Muscle layer of duodenum (tissue), 2 donors: ENCODE measurements around the gene UTP25.

Experiments used
- H3K27ac ChIP-seq: one replicate; pipeline ENCODE4 v1.7.0; 2013; ENCODE audit warnings: mild to moderate bottlenecking, low read length
- H3K27me3 ChIP-seq: one replicate; pipeline ENCODE4 v1.7.0; 2013; ENCODE audit warnings: low read depth, mild to moderate bottlenecking, control low read depth, low read length
- H3K36me3 ChIP-seq, 2 donors: one replicate each; pipeline ENCODE4 v1.7.0; 2013; ENCODE audit warnings: low read length in 2 of 2, control low read depth in 1 of 2, mild to moderate bottlenecking in 1 of 2; ENCODE audit not compliant: insufficient read depth in 2 of 2, control insufficient read depth in 1 of 2
- H3K4me1 ChIP-seq, 2 donors: one replicate each; pipeline ENCODE4 v1.7.0; 2013; ENCODE audit warnings: low read length in 2 of 2, mild to moderate bottlenecking in 2 of 2, control low read depth in 1 of 2, moderate library complexity in 1 of 2; ENCODE audit not compliant: insufficient read depth in 2 of 2, control insufficient read depth in 1 of 2
- H3K4me3 ChIP-seq, 2 donors: one replicate each; pipeline ENCODE4 v1.7.0; 2013; ENCODE audit warnings: low read length in 2 of 2, low read depth in 1 of 2, mild to moderate bottlenecking in 1 of 2
- H3K9me3 ChIP-seq, 2 donors: one replicate each; pipeline ENCODE4 v1.7.0; 2013; ENCODE audit warnings: low read length in 2 of 2, control low read depth in 1 of 2, mild to moderate bottlenecking in 1 of 2; ENCODE audit not compliant: control insufficient read depth in 1 of 2
- donor health status: healthy.

Gene UTP25

DNA sequence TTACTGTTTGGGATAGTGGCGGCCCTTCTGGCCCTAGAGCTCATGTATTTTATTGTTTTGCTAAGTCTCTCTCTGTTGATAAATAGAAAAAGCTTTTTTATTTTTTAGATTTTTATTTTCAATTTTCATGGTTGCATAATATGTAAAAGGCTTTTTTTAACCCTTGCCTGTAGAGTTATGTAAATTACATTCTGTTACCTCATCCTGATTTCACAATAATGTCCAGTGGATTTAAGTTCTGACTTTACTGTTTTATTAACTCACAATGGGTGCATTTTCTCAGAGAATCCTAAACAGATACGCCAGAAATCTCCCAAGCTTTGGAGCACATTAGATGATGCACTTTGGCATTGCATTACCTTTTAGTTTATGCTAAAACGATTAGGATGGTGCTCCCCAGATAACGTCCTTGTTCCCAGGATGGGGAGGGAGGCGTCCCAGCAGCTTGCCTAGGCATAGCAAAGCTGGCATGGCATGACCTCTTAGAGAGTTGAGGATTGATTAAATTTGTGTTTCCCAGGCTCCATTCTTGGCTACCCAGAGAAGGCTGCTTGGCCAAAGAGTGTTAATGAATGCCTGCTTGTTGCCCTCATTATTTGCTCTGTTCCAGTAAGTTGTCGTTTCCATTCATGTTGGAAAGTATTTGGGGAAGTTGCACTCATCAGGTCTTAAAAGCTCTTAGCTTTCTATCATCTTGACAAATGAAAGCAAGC is 17.1 kb downstream of the UTP25 start:
- peaks cover 52 to 54% of the 10 kb centered on the region in 2 donors for H3K36me3 ChIP-seq

DNA sequence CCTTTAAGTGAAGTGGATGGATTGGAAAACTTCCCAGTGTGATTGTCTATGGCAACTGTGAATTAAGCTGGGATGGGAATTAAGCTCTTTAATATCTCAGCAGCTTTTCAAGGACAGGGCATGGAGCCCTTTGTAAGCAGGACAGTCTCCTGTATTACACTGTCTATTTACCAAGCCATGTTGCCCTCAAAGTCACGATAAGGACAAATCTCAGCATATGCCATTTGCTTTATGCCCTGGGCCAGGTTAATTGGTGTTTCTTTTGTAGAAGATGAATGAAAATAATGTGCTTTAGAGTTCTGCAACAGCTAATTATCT is 17.6 kb downstream of the UTP25 start:
- H3K36me3 ChIP-seq = peaks cover 47 to 54% of the 10 kb centered on the region in 2 donors
- H3K27me3 ChIP-seq = no peaks in the 10 kb centered on the region
- no peaks in the 10 kb centered on the region for H3K4me1 ChIP-seq
- no peak overlapping the region for H3K4me3 ChIP-seq
- no peaks in the 10 kb centered on the region for H3K9me3 ChIP-seq
- H3K27ac ChIP-seq = no peak overlapping the region

More for the DNA sequence above, 17.1 kb downstream of the UTP25 start:
- H3K27ac ChIP-seq = no peak overlapping the region
- no peaks in the 10 kb centered on the region for H3K27me3 ChIP-seq
- no peaks in the 10 kb centered on the region for H3K9me3 ChIP-seq
- H3K4me3 ChIP-seq = no peak overlapping the region
- no peaks in the 10 kb centered on the region for H3K4me1 ChIP-seq

- Histone ChIP-seq H3K4me3 (no peak overlapping the region), H3K4me1 (no peaks in the 10 kb centered on the region), H3K36me3 (peaks cover 40 to 55% of the 10 kb centered on the region in 2 donors), H3K9me3 (no peaks in the 10 kb centered on the region), H3K27me3 (no peaks in the 10 kb centered on the region), H3K27ac (no peak overlapping the region)
These were observed 21.6 kb downstream of the UTP25 start for GRCh38 chr1:209849388-209849787.

DNA sequence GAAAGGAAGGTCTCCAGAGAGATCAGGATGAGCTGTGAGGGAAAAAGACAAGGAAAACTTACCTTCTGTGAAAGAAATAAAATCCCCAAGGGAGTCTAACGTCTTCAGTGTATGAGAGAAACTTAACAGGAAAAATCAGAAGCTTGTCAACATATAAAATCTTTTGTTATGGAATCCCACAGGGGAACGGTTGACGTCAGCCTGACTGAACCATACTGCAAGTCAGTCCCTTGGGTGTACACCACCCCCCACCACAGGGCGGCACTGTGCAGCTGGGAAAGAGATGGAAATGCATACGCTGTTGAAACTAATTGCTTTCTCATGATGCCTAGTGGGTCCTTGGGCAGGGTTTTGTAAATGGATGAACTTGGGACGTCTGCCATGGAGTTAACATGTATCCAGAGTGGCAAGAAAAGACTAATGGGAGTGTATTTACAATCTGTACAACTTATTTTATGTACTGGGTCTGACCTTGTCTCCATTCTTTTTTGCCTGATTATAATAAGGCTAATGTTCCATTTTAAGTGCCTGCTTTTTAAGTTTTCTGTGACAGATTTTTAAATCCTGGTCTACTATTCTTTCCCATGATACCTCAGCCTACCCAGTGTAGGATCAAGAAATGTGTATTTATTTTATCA is 22.7 kb downstream of the UTP25 start:
- Histone ChIP-seq H3K36me3 (peaks cover 40 to 61% of the 10 kb centered on the region in 2 donors), H3K9me3 (no peaks in the 10 kb centered on the region), H3K4me3 (no peak overlapping the region), H3K27me3 (no peaks in the 10 kb centered on the region), H3K4me1 (no peaks in the 10 kb centered on the region), H3K27ac (no peak overlapping the region)

- Histone ChIP-seq H3K4me1 (no peaks in the 10 kb centered on the region), H3K9me3 (no peaks in the 10 kb centered on the region), H3K4me3 (no peak overlapping the region), H3K27ac (no peak overlapping the region), H3K27me3 (no peaks in the 10 kb centered on the region), H3K36me3 (peaks cover 34 to 56% of the 10 kb centered on the region in 2 donors)
These were observed 25.9 kb downstream of the UTP25 start for GRCh38 chr1:209853676-209854075.

DNA sequence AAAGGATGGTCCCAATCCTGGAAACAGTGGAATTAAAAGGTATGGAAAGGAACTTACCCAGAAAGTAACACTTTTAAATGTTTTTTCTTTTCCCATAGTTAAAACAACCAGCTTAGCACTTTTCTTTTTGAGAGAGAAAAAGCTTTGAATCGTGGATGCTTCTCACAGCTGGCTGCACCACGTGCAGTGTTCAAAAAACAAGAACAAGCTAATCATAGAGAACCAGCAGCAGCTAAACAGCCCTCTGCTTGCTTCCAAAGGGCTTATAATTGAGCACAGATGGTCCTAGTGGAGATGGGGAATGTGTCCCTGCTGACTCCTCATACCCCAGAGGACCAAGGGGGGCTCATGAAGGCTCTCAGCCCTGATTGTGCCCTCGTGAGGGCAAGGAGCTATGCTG is 26.4 kb downstream of the UTP25 start:
- Histone ChIP-seq H3K4me1 (no peaks in the 10 kb centered on the region), H3K27me3 (no peaks in the 10 kb centered on the region), H3K27ac (no peak overlapping the region), H3K4me3 (no peak overlapping the region), H3K36me3 (peaks cover 31 to 51% of the 10 kb centered on the region in 2 donors), H3K9me3 (no peaks in the 10 kb centered on the region)

DNA sequence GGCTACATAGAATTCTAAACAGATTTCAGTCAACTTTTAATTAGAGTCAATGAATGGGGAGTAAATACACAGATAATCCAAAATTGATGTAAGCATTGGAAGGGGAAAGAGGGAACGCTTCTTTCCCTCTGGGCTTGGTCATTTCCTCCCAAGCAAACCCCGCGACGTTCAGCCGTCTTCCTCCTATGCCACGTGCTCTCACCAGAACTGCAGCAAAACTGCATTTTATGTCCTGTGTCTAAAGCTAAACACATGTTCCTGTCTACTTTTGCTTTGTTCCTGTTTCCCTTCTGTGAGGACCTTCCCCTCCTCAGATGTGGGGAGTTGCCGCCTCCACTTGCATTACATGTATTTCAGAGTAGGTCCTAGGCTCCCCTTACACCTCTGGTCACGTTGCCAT is 27.2 kb downstream of the UTP25 start:
- Histone ChIP-seq H3K9me3 (no peaks in the 10 kb centered on the region), H3K27ac (no peak overlapping the region), H3K4me3 (no peak overlapping the region), H3K27me3 (no peaks in the 10 kb centered on the region), H3K36me3 (peaks cover 30 to 43% of the 10 kb centered on the region in 2 donors), H3K4me1 (no peaks in the 10 kb centered on the region)

GRCh38 chr1:209855623-209856022 is 27.9 kb downstream of the UTP25 start:
- no peak overlapping the region for H3K4me3 ChIP-seq
- peaks cover 30 to 37% of the 10 kb centered on the region in 2 donors for H3K36me3 ChIP-seq
- H3K4me1 ChIP-seq = no peaks in the 10 kb centered on the region
- no peaks in the 10 kb centered on the region for H3K27me3 ChIP-seq
- H3K27ac ChIP-seq = no peak overlapping the region
- no peaks in the 10 kb centered on the region for H3K9me3 ChIP-seq

- peaks cover 6 to 14% of the 10 kb centered on the region in 2 donors for H3K36me3 ChIP-seq
- H3K27me3 ChIP-seq = no peaks in the 10 kb centered on the region
- no peaks in the 10 kb centered on the region for H3K4me1 ChIP-seq
- H3K27ac ChIP-seq = no peak overlapping the region
- H3K9me3 ChIP-seq = no peaks in the 10 kb centered on the region
- H3K4me3 ChIP-seq = no peak overlapping the region
These were observed 30.9 kb downstream of the UTP25 start for GRCh38 chr1:209858561-209859103.

DNA sequence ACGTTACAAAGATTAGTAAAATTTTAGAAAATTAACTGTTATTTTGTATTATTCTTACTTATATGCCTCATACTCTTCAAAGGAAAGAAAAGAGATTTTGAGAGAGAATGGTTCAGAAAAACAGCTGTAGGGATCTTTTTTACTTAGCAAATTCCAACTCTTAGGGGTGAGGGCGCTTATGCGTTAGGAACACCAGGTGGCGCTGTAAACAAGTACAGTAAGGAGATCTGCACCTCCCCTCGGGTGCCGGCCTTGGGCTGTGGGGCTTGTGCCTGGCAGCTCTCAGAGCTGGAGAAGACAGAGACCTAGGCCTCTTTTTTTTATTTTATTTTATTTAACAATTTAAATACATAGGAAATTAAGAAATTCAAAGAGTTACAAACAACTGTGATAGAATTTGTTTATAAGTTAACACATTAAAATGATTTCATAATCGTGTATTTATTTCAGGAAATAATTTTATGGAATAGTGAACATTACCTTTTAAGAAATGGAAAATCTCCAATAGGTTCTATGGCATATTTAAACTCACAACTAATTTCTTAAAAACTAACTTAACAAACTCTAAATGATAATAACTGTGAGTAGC is 32.6 kb downstream of the UTP25 start:
- Histone ChIP-seq H3K36me3 (peaks cover 0 to 2% of the 10 kb centered on the region in 2 donors), H3K27ac (no peak overlapping the region), H3K9me3 (no peaks in the 10 kb centered on the region), H3K4me3 (no peak overlapping the region), H3K4me1 (no peaks in the 10 kb centered on the region), H3K27me3 (no peaks in the 10 kb centered on the region)

DNA sequence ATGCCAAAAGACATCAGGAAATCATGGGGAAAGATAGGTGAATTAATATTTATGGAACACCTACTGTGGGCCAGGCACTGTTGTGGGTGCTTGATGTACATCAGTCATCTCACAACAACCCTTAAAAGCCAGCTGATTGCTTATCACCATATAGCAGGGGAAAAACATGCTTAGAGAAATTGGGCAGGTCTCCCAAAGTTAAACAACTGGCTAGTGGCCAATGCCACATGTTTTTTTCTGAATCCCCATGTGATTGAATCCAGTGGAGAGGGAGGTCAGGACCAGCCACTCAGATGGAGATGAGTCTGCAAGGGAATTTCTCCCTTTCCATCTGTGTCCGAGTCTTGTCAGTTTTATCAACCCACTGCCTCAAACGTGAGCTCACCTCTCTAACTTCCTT is 33.5 kb downstream of the UTP25 start:
- Histone ChIP-seq H3K4me3 (no peak overlapping the region), H3K4me1 (no peaks in the 10 kb centered on the region), H3K27ac (no peak overlapping the region), H3K27me3 (no peaks in the 10 kb centered on the region), H3K9me3 (no peaks in the 10 kb centered on the region), H3K36me3 (no peaks in the 10 kb centered on the region)
